ACHN (cell line): Measurements from ENCODE around the gene HGD.

ENCODE experiments used
- DNase-seq: peaks from one replicate; pipeline ENCODE4 v3.0.0-alpha.2; 2015
- in situ Hi-C: cut with HindIII; loops from 2 replicates; pipeline ENCODE4 v1.10.0; 2017; ENCODE audit warnings: low sequenced_read_pairs, low pct_ligation_motif_present, low pct_unique_long_range_greater_than_20kb

Gene HGD

DNA sequence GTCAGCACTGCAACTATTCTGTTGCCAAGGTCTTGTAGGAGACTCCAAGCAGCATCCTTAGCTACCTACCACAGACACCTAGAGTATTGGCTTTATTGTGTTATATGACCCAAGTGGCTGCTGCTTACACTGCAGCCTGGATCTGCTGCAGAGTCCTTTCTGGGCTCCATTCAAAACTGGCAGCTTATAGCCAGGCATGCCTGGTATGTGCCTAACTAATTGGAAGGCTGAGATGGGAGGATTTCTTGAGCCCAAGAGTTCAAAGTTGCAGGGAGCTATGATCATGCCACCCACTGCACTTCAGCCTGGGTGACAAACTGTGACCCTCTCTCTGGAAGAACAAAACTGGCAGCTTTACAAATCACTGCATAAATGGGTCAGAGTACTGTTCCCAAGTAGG lies 77.3 kb downstream of the HGD start:
- in situ Hi-C loops = no loop called here
- no peak for DNase-seq

DNA sequence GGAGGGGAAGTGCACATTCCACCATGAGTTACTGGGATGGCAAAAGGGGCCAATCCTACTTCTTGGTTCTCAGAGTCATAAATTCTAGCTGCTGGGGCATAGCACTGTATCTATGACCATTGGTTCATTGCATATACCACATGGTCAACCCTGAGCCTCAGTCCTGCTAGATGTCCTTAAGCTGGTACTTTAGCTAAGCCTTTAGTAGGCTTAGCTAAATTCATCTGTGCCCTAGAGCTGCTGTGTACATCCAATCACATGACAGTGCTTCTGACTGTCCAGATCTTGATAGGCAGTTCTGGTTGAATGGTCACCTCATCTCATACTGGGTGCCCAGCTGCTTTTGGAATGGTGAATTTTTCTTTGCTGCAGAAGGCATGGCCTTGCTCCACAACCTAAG lies 77.7 kb downstream of the HGD start:
- no peak for DNase-seq
- in situ Hi-C loops = no loop called here

DNA sequence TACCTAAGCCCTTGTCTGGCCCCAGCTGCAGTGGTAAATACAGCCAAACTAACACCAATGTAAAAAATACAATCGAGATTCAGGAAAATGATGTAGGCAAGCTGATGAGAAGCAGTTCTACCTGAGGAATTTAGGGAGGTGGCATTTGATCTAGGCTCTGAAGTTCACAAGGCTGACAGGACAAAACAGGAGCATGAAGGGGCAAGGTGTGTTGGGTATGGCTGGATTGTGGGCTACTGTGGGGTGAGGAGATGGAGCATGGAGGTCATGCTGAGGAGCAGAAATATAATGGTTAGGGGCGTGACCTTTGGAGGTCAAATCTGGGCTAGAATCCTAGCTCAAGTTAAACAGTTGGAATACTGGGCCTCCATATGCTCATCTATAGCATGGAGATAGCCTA lies 79.4 kb downstream of the HGD start:
- no peak for DNase-seq
- in situ Hi-C loops = no loop called here

DNA sequence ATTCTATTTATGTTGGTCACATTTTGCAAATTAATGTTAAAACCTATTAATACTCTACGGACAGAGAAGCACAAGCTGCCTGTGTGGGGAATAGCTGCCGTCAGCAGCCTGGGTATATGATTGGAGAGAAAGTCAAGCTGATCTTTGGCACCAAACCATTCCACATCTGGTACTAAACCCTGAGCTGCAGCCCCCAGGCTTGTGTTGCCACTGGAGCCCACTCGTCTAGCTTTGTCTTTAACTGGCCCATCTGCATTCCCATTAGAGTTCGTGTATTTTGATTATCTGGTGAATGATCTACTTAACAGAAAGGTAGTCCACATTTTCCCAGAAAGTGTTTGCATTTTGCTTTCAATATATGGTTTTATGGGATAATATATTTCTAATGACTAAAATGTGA lies 80.5 kb downstream of the HGD start:
- in situ Hi-C loops = no loop called here
- DNase-seq = no peak

DNA sequence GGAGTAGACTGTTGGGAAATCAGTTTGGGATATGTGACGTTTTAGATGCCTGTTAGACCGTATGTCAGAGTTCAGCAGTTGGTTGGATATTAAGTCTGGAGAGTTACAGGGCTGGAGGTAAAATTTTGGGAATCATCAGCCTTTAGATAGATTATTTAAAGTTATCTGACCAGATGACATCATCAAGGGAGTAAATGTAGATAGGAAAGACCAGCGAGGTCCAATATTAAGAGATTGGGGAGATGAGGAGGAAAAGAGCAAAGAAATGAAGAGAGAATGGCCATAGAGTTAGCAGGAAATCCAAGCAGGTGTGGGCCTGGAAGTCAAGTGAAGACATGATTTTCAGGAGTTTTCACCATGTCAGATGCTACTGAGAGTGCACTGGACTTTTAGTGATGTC lies 82.8 kb downstream of the HGD start:
- in situ Hi-C loops = no loop called here
- DNase-seq = no peak

DNA sequence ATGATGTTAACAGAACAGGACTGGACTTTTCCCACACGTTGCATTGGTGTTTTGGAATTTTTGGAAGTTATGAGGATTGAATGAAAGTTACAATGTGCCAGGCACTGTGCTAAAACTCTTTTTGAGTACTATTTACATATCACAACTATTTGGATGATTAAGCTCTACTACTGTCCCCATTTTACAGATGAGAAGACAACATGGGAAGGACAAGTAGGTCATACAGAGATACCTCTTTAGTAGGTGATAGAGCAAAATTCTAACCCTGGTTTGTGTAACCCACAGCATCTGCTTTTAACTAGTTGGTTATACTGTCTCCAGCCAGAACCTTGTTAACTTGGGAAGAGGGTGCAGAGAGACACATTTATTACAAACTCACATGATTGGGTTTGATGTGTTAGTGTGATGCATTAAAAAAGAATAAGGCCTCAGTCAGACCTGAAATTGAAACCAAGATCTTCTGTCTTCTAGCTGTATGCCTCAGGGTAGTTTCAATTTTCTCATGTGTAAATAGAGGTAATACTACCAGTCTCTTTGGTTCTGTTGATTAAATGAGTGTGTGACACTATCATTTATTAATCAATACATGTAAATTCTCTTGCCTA lies 84.5 kb downstream of the HGD start:
- in situ Hi-C loops = no loop called here
- no peak for DNase-seq

DNA sequence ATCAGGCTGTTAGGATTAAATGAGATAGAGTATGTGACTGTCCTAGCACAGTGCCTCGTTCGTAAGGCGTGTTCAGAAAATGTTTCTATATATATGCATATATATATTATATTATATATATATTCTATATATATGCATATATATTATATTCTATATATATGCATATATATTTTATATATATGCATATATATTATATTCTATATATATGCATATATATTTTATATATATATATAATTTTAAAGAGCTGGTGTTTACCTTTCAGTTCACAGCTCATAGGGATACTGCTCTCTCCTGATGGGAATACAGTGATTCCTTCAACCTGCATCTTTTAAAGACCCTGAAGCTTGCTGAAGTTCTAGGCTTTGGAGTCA lies 85.2 kb downstream of the HGD start:
- DNase-seq = no peak
- in situ Hi-C loops = no loop called here

DNA sequence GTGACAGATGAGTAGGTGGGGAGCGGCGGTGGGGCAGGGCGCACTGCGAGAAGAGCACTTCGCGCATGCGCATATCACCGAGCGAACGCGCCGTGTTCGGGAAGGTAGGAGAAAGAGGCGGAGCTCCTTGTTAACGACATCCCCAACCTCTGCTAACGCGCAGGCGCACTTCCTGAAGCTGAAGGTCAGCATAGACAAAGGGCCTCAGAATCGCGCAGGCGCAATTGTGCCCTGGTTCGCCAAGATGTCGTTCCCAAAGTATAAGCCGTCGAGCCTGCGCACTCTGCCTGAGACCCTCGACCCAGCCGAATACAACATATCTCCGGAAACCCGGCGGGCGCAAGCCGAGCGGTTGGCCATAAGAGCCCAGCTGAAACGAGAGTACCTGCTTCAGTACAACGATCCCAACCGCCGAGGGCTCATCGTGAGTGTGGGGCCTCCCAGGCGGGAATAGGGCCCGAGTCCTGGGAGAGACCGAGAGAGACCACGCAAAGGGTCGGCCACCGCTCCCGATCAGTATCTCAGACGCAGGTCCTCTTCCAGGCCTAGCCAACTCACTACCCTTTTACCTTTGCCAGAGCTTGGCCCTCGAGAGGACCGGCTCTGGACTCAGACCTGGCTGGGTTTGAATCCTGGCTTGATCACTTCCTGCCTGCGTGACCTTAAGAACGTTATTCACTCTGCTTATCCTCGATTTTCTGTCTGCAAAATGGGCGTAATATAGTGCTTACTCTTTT lies 85.8 kb downstream of the HGD start, which contains the start of gene NDUFB4:
TSS of gene NDUFB4 (plus strand) at position 221 of the 737 bp plus-strand sequence. CDS start at position 245, 24 bp downstream.
- peak; percentile 97 for DNase-seq
- in situ Hi-C loops = no loop called here

DNA sequence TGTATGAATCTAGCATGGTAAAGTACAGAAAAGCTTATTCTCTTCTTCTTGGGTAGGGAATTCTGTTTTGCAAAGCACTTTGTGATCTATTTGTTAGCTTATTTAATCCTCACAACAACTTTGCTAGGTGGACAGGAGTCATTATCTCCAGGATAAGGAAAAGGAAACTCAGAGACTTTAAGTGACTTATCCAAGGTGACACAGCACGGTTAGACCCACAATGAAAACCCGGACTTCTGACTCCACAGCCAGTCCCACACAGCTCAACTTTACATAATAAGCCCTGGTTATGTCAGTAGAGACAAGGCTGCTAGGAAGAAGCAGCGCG lies 86.3 kb downstream of the HGD start:
- in situ Hi-C loops = no loop called here
- DNase-seq = no peak

DNA sequence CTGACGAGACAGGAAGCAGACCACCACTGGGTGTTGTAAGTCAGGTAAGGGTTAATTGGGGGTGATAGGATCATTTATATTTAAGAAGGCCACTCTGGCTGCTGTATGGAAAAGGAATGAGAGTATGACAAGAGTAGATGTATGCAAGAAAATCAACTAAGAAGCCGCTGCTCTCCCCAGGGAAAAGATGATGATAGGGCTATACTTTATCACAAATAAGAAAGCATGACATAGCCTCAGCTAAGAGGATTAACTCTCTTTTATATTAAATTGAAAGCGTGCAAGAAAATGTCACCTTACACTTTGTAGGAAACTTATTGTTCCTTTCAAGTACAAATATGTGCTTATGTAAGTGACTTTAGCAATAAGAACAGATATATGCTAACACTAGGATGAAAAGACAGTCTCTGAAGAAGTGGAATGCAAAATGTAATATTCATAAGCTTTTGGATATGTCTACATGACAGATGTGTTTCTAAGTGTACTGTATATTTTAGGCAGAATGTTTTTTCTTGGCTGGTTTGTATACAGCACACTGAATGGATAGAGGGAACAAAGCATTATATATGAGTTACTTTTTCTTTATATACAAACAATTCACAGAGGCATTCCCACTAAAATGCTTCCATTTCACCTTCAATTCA lies 94.6 kb downstream of the HGD start:
- DNase-seq = no peak
- in situ Hi-C loops = no loop called here
